ENCODE measurements around the gene CASP10. TPM values are rescaled to one million over a fixed set of nuclear protein-coding genes. Genes with fewer than 3 reads are reported as not detected.

Gene CASP10
- polyA plus RNA-seq, 1 donor: 19.9 TPM

DNA sequence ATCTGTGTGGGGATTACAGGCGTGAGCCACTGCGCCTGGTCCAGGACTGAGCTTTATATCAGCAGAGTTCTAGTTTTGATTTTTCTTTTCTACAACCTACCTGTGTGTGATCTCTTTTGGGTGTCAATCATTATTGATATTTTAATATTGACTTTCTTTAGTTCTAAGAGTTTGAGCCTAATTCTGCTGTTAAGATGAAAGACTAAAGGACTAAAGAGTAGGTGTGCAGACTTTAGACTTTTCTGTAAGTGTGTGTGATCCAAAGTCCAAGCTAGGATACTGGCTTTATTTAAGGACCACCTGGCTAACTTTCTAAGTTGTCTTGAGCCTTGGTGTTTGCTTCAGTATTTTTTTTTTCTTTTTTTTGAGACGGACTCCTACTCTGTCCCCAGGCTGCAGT lies 12.4 kb downstream of the CASP10 start:
- peak overlapping the region; percentile 85 for H3K27ac ChIP-seq (ENCODE audit: low read length)
- peak in 1 of 2 donors; percentile 72 for DNase-seq

DNA sequence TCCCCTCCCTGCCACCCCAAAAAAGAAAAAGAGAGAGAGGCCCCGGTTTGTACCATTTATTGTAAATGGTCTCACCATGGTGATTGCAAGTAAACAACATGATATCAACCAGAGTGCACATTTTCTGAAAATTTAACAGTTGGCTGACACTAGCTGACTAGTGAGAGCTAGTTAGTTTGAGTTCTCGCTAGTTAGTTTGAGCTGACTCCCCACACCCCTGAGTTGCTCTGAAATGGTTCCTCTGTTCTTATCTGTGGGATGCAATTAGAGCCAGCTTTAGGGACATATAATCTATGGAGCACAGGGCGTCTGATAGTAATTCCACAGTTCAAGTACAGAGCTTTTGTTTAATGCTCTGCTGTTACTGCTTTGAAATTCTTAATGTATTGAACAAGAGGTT lies 13.1 kb downstream of the CASP10 start:
- peak overlapping the region; percentile 85 for H3K27ac ChIP-seq (ENCODE audit: low read length)
- H3K27me3 ChIP-seq (ENCODE audit: control insufficient read depth, insufficient read depth, low read length): no peaks in the 10 kb centered on the region
- H3K36me3 ChIP-seq (ENCODE audit: control insufficient read depth, insufficient read depth, low read length): peaks cover 17% of the 10 kb centered on the region
- H3K9me3 ChIP-seq (ENCODE audit: control insufficient read depth, low read depth, low read length): no peaks in the 10 kb centered on the region
- peak in 1 of 2 donors; percentile 62 for DNase-seq
- WGBS (ENCODE audit: insufficient coverage, low lambda C conversion rate): no CpG with 5 or more reads among the region's 3 CpGs
- H3K4me3 ChIP-seq (ENCODE audit: low read length): no peak overlapping the region
- peaks cover 35% of the 10 kb centered on the region for H3K4me1 ChIP-seq (ENCODE audit: control insufficient read depth, insufficient read depth, low read length)

More for the DNA sequence above, 12.4 kb downstream of the CASP10 start:
- Histone ChIP-seq H3K36me3 (ENCODE audit: control insufficient read depth, insufficient read depth, low read length) (peaks cover 12% of the 10 kb centered on the region), H3K4me3 (ENCODE audit: low read length) (no peak overlapping the region), H3K27me3 (ENCODE audit: control insufficient read depth, insufficient read depth, low read length) (no peaks in the 10 kb centered on the region), H3K9me3 (ENCODE audit: control insufficient read depth, low read depth, low read length) (no peaks in the 10 kb centered on the region), H3K4me1 (ENCODE audit: control insufficient read depth, insufficient read depth, low read length) (peaks cover 36% of the 10 kb centered on the region)
- WGBS (ENCODE audit: insufficient coverage, low lambda C conversion rate): no CpG with 5 or more reads among the region's 3 CpGs

DNA sequence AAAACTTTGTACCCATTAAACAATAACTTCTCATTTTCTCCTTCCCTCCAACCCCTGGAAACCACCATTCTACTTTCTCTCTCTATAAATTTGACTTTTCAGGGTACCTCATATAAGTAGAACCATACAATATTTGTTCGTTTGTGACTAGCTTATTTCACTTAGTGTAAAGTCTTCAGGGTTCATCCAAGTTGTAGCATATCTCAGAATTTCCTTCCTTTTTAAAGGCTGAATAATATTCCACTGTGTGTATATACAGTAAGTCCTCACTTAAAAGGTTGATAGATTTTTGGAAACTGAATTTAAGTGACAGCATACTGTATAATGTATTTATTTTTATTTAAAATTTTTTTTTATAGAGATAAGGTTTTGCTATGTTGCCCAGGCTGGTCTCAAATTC lies 13.9 kb downstream of the CASP10 start:
- Histone ChIP-seq H3K36me3 (ENCODE audit: control insufficient read depth, insufficient read depth, low read length) (peaks cover 19% of the 10 kb centered on the region), H3K4me3 (ENCODE audit: low read length) (no peak overlapping the region), H3K9me3 (ENCODE audit: control insufficient read depth, low read depth, low read length) (no peaks in the 10 kb centered on the region), H3K4me1 (ENCODE audit: control insufficient read depth, insufficient read depth, low read length) (peaks cover 27% of the 10 kb centered on the region), H3K27me3 (ENCODE audit: control insufficient read depth, insufficient read depth, low read length) (no peaks in the 10 kb centered on the region), H3K27ac (ENCODE audit: low read length) (peak overlapping the region; percentile 85)
- WGBS (ENCODE audit: insufficient coverage, low lambda C conversion rate): 100% methylated on average over 1 of the region's 1 CpG
- DNase-seq: no peak

DNA sequence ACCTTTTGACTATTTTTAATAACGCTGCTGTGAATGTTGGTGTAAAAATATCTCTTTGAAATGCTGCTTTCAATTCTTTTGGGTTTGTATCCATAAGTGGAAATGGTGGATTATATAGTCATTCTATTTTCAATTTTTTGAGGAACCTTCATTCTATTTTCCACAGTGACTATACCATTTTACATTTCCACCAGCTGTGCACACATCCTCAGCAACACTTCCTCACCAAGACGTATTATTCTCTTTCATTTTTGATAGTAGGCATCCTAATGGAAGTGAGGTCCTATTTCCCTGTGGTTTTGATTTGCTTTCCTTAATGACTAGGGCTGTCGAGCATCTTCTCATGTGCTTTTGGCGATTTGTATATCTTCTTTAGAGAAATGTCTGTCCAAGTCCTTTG lies 14.8 kb downstream of the CASP10 start:
- H3K36me3 ChIP-seq (ENCODE audit: control insufficient read depth, insufficient read depth, low read length): peaks cover 24% of the 10 kb centered on the region

DNA sequence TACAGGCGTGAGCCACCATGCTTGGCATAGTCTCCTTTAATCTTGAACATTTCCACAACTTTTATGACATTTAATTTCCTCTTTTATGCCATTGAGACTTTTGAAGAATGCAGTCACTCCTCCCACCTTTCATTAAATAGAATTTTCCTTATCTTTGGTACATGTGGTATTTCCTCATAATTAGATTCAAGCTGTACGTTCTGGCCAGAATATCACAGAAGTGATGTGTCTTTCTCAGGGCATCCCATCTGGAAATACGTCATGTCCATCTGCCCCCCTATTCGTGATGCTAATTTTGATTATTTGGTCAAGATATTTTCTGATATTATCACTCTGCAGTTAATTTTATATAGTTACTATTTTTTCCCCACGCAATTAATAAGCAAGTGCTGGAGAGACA lies 16.9 kb downstream of the CASP10 start:
- Histone ChIP-seq H3K27me3 (ENCODE audit: control insufficient read depth, insufficient read depth, low read length) (no peaks in the 10 kb centered on the region), H3K4me3 (ENCODE audit: low read length) (no peak overlapping the region), H3K9me3 (ENCODE audit: control insufficient read depth, low read depth, low read length) (no peaks in the 10 kb centered on the region), H3K27ac (ENCODE audit: low read length) (no peak overlapping the region), H3K36me3 (ENCODE audit: control insufficient read depth, insufficient read depth, low read length) (peaks cover 20% of the 10 kb centered on the region), H3K4me1 (ENCODE audit: control insufficient read depth, insufficient read depth, low read length) (peaks cover 22% of the 10 kb centered on the region)
- DNase-seq: no peak
- 90% methylated on average over 4 of the region's 5 CpGs for WGBS (ENCODE audit: insufficient coverage, low lambda C conversion rate)

More for the DNA sequence above, 14.8 kb downstream of the CASP10 start:
- Histone ChIP-seq H3K27me3 (ENCODE audit: control insufficient read depth, insufficient read depth, low read length) (no peaks in the 10 kb centered on the region), H3K27ac (ENCODE audit: low read length) (no peak overlapping the region), H3K4me1 (ENCODE audit: control insufficient read depth, insufficient read depth, low read length) (peaks cover 20% of the 10 kb centered on the region), H3K4me3 (ENCODE audit: low read length) (no peak overlapping the region), H3K9me3 (ENCODE audit: control insufficient read depth, low read depth, low read length) (no peaks in the 10 kb centered on the region)
- DNase-seq: no peak
- WGBS (ENCODE audit: insufficient coverage, low lambda C conversion rate): 86% methylated on average over 3 of the region's 4 CpGs

DNA sequence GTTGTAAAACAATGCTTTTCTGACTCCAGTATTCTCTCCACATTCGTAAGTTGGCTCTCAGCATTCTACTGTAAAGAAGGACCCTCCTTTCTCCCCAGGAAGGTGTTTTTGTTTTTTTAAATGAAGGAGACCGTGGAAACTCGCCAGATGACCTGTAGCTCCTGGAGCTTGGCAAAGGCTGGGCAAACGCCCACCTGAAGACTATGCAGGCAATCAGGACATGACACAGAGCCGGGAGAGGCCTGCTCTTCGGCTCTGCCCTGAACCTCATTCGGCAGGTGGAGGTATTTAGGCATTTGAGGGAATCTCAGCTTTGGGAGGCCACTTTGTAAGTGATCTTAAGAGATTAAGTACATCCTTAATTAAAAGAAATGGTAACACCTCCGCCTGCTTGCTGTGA lies 17.4 kb downstream of the CASP10 start:
- H3K27ac ChIP-seq (ENCODE audit: low read length): no peak overlapping the region
- H3K4me1 ChIP-seq (ENCODE audit: control insufficient read depth, insufficient read depth, low read length): peaks cover 23% of the 10 kb centered on the region
- H3K27me3 ChIP-seq (ENCODE audit: control insufficient read depth, insufficient read depth, low read length): no peaks in the 10 kb centered on the region
- no peaks in the 10 kb centered on the region for H3K9me3 ChIP-seq (ENCODE audit: control insufficient read depth, low read depth, low read length)
- H3K4me3 ChIP-seq (ENCODE audit: low read length): no peak overlapping the region
- H3K36me3 ChIP-seq (ENCODE audit: control insufficient read depth, insufficient read depth, low read length): peaks cover 20% of the 10 kb centered on the region
- WGBS (ENCODE audit: insufficient coverage, low lambda C conversion rate): 84% methylated on average over 2 of the region's 8 CpGs
- no peak for DNase-seq

DNA sequence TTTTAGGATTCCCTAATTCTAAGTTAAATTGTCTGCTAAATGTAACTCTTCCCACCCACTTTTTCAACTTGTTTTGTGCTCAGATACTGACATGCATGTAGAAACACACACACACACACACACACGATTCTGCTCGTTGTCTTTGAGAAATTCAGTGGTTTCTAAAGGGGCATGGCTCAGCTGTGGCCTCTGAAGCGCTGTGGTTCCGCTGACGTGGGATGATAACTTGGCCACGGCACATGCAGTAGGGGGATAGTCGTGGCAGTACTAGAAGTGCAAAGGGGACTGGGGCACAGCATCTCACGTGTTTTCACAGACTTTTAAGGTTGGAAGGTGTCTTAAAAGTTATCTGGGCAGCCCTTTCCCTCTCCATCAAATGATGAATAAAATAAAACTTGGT lies 18.4 kb downstream of the CASP10 start:
- Histone ChIP-seq H3K9me3 (ENCODE audit: control insufficient read depth, low read depth, low read length) (no peaks in the 10 kb centered on the region), H3K4me3 (ENCODE audit: low read length) (no peak overlapping the region), H3K36me3 (ENCODE audit: control insufficient read depth, insufficient read depth, low read length) (peaks cover 23% of the 10 kb centered on the region), H3K4me1 (ENCODE audit: control insufficient read depth, insufficient read depth, low read length) (peaks cover 17% of the 10 kb centered on the region), H3K27me3 (ENCODE audit: control insufficient read depth, insufficient read depth, low read length) (no peaks in the 10 kb centered on the region), H3K27ac (ENCODE audit: low read length) (no peak overlapping the region)
- WGBS (ENCODE audit: insufficient coverage, low lambda C conversion rate): no CpG with 5 or more reads among the region's 8 CpGs
- no peak for DNase-seq

DNA sequence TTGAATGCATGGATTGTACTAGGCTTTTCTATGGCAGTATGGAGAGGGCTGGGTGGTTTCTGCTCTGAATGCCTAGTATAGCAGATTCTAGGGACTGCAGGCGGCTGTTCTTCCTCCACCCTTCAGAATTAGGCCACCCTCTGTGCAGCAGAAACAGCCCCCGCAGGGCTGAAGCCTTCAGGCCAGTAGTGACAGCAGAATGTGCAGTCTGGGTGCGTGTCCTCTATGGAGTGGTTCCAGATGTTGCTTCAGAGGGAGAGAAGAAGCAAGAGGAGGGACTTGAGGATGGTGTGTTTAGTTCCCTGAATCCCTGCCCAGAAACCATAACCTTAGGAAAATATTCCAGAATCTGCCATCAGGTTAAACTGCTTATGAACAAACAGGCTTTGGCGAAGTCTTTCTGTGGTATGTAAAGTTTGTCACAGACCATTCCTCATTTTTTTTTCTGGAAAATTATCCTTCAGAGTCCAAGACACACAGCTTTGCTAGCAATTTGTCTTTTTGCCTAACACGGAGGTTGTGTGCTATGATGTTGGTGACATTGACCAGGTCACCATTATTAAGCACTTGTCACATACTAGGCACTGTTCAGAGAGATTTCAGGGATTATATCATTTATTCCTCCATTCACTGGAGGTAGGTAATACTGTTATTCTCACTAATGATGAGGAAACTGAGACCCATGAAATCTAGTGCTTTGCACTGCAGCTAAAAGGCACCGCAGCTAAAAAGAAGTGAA lies 21.1 kb downstream of the CASP10 start:
- H3K4me1 ChIP-seq (ENCODE audit: control insufficient read depth, insufficient read depth, low read length): peaks cover 13% of the 10 kb centered on the region
- H3K36me3 ChIP-seq (ENCODE audit: control insufficient read depth, insufficient read depth, low read length): peaks cover 32% of the 10 kb centered on the region
- peak overlapping the region; percentile 44 for H3K27ac ChIP-seq (ENCODE audit: low read length)
- no peak overlapping the region for H3K4me3 ChIP-seq (ENCODE audit: low read length)
- H3K27me3 ChIP-seq (ENCODE audit: control insufficient read depth, insufficient read depth, low read length): no peaks in the 10 kb centered on the region
- no peaks in the 10 kb centered on the region for H3K9me3 ChIP-seq (ENCODE audit: control insufficient read depth, low read depth, low read length)
- no CpG with 5 or more reads among the region's 6 CpGs for WGBS (ENCODE audit: insufficient coverage, low lambda C conversion rate)
- no peak for DNase-seq

DNA sequence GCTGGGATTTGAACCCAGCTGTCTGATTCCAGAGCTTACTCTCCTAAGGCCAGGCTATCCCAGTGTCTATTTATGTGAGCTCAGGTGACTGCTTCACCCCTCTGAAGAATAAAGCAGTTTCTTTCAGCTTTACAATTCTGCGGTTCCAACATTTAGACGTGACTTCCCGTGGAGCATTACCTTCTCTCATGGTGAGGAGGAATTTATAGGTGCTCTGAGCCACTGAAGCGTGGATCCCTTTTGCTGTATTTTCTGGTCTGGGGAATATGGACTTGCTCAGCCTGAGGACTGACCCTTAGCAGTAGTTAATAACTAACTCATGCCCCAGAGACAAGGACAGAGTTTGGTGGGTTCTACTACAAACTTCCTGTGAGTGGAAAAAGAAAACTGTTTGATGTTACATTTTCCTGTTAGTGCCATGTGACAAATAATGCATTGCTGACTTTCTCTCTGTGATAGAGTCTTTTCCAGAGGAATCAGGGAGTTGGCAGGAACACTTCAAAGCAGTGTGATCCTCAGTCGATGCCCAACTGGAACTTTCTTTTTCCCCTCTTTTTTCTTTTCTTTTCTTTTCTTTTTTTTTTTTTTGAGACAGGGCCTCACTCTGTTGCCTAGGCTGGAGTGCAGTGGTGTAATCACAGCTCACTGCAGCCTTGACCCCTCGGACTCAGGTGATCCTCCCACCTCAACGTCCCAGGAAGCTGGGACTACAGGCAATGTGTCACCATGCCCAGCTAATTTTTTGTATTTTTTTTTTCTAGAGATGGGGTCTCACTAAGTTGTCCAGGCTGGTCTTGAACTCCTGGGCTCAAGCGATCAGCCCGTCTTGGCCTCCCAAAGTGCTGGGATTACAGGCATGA lies 21.9 kb downstream of the CASP10 start:
- Histone ChIP-seq H3K27me3 (ENCODE audit: control insufficient read depth, insufficient read depth, low read length) (no peaks in the 10 kb centered on the region), H3K36me3 (ENCODE audit: control insufficient read depth, insufficient read depth, low read length) (peaks cover 32% of the 10 kb centered on the region), H3K27ac (ENCODE audit: low read length) (peak overlapping the region; percentile 44), H3K9me3 (ENCODE audit: control insufficient read depth, low read depth, low read length) (no peaks in the 10 kb centered on the region), H3K4me1 (ENCODE audit: control insufficient read depth, insufficient read depth, low read length) (peaks cover 13% of the 10 kb centered on the region), H3K4me3 (ENCODE audit: low read length) (no peak overlapping the region)
- 33% methylated on average over 1 of the region's 9 CpGs for WGBS (ENCODE audit: insufficient coverage, low lambda C conversion rate)
- DNase-seq: peak in 1 of 2 donors; percentile 58

DNA sequence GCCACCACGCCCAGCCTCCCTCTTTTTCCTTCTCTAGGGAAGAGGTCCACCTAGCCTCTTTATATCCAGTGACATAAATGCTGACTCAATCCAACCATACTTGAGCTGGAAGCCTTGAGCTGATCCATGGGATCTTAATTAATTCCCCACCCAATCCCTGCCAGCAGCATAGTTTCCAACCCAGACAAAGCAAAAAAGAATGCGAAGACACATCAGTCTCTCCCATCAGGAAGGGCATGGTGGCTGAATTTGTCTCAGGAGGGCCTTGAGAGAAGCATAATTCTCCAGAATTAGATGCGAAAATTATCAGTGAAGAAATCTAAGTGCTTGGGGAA lies 22.5 kb downstream of the CASP10 start:
- Histone ChIP-seq H3K9me3 (ENCODE audit: control insufficient read depth, low read depth, low read length) (no peaks in the 10 kb centered on the region), H3K4me3 (ENCODE audit: low read length) (no peak overlapping the region), H3K27ac (ENCODE audit: low read length) (peak overlapping the region; percentile 44), H3K36me3 (ENCODE audit: control insufficient read depth, insufficient read depth, low read length) (peaks cover 32% of the 10 kb centered on the region), H3K4me1 (ENCODE audit: control insufficient read depth, insufficient read depth, low read length) (peaks cover 13% of the 10 kb centered on the region), H3K27me3 (ENCODE audit: control insufficient read depth, insufficient read depth, low read length) (no peaks in the 10 kb centered on the region)
- DNase-seq: no peak
- no CpG with 5 or more reads among the region's 3 CpGs for WGBS (ENCODE audit: insufficient coverage, low lambda C conversion rate)
